GM18867 (cell line): ENCODE data around the gene H1-8.

Experiments
- ATAC-seq: cut with Tn5 transposase; IDR thresholded peaks from one replicate; pipeline ENCODE4 v1.9.1; 2021; ENCODE audit warnings: mild to moderate bottlenecking, moderate library complexity; ENCODE audit not compliant: unreplicated experiment

Gene H1-8

GRCh38 chr3:129555153-129555550, 12.2 kb downstream of the H1-8 start:
- ATAC-seq = no peak

GRCh38 chr3:129555616-129556357, 12.8 kb downstream of the H1-8 start:
- ATAC-seq = no peak

DNA sequence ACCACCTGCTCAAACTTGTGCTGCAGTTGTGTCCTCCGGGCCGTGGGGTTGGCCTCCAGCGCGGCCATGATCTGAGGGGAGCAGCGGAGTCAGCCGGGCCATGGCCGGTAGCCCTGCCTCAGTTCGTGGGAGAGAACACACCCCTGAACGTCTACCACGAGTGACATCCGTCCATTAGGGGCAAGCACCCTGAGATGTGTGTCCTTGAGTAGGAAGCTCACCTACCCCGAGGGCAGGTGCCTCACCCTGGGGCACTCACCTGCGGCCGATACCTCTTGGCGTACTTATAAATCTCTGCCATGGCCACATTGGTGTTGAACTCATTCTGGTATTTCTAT, 13.4 kb downstream of the H1-8 start:
- no peak for ATAC-seq

DNA sequence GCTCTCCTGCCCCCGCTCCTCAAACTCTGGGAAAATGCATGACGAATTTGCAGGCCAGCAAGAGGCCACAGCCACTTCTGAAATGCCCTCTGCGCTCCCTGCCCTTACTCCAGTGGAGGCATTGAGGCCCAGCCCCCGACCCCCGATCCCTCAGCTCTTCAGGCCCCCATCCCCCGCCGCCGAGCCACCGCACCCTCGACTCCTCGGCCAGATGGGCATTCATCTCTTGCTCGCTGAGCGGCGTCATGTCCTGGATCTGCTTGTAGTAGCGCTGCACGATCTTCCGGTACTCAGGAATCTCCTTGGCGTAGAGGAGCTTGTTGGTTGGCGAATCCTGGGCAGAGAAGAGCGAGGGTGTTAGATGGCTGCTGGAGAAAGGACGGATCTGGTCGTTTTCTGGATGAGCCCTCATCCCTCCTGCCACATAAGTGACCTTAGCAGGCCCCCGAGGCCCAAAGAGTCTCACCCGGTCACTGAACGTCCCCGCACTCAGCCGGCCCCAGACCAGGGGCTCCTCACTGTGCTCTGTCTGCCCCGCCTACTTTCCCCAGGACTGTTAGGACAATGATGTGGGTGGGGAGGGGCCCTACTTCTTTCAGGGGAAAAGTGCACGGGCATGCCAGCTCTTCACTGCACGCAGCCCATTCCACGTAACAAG, 14.0 kb downstream of the H1-8 start:
- no peak for ATAC-seq

DNA sequence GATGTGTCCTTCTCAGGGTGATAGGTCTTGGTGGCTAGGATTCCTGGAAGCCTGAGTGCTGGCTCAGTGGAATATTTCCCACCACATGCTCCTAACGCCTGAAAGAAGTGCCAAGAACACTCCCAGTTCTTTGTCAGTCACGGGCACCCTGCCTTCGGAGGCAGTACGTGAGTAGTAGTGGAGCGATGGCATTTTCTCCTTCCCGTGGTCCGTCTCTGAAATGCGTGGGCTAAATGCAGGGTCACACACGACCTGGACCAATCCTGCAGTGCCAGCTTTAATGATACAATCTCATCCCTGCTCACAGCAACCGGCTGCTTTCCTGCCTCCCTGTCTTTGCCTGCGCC, 14.5 kb downstream of the H1-8 start:
- no peak for ATAC-seq

DNA sequence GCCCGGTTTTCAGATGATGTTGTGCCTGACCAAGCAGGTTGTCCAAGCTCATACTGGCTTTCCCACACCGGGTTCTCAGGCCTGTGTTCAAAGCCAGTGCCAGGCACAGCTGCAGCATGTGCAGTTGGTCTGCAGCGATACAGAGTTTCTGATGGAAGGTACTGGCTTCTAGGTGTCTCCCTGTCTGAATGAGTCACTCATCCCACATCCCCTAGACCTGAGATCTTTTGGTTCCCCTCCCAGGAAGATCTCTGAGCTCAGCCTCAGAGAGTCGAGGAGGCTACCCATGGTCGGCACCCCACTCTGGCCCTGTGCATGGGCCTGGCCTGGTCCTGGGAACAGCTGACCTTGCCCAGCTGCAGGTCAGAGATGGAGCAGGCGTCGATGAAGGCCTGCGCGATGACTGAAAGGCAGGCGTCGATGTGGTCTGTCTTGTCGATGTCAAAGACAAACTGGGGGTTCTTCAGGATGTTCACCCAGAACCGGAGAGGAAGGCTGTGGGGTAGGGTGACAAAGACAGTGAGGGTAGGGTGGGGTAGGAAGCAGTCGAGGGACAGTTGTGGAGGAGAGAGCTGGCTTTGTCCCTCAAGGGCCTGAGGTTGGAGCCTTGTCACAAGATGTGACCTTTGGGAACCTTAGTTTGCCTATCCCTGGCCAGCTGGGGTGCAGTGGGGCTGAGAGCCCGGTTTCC, 15.3 kb downstream of the H1-8 start:
- no peak for ATAC-seq

DNA sequence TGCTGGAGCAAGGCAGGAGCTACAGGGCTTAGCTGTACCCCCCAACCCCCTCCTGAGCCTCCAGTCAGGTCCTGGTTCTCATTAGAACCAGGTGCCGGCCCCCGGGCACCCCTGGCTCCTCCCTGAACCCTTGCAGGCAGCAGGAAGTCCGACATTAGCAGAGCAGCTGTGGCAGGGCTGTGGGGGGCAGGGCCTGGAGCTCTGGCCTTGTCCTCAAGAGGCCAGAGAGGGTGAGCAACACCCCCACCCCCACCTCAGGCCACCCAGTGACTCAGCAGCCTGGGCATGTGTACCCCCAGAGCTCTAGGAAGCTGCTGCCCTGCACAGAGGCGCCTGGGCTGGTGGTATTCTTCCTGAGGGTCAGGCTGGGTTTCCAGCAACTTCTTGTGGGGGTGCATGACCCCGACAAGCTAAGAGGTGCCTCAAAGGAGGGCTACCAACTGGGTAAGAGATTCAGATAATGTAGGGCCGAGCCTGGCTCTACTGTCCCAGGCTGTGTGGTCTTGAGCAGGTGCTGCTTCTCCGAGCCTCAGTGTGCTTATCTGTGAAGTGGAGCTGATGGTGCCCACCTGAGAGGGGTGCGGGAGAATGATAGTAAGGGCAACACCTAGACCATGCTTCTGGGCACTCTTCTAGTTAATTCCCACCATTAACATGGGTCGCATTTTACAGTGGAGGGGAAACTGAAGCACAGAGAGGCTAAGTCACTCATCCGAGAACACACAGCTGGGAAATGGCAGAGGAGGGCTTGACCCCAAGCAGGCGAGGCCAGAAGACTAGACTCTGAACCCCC, 16.0 kb downstream of the H1-8 start:
- ATAC-seq = no peak

DNA sequence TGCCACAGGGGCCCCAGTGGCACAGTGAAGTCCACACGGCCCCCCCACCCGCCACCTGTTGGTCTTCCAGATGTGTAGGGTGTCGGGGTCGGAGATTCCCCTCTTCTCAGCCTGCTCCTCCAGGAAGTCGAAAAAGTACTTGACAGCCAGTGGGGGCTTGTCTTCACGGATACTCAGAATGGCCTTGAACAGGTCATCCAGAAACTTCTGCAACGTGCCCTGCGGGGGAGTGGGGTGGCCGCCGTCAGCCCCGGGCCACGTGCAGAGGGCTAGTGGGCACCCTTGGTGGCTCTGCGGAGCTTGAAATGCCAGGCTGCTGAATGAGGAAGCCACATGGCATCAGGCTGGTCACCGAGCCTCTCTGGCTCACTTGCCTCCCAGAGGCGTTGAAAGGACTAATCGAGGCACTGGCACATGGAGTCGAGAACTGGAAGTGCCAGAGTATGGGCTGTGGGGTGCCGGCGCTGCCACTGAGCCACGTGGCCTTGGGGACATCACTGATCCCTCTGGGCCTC, 16.6 kb downstream of the H1-8 start:
- no peak for ATAC-seq

- ATAC-seq = no peak
Measured at GRCh38 chr3:129560269-129560787, 17.4 kb downstream of the H1-8 start.

- no peak for ATAC-seq
Measured at GRCh38 chr3:129560911-129561594, 18.1 kb downstream of the H1-8 start.

DNA sequence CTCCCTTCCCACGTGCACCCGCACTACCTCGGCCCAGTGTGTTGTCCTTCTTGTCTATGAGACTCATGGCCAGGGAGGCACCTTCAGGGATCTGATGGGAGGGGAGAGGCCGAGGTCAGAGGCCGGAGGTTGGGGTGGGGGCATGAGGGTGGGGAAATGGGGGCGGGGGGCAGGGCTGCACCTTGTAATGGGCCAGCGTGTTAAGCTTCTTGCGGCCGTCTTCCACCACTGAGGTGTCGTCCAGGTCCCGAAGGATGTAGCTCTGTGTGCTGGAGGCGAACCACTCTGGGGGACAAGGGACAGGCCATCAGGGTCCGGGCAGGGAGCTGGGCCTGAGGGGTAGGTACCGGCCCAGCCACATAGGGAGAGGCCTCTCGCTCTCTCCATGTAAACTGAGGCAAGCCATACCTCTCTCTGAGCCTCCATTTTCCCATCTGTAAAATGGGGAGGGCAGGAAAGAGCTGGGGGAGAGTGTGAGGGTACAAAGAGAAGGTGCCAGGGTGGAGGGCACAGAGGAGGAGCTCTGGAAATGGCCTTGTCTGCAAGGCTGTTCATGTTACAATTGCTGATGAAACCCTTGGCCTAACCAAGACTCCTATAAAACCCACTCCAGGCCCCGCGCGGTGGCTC, 18.8 kb downstream of the H1-8 start:
- no peak for ATAC-seq

- ATAC-seq = no peak
Measured at GRCh38 chr3:129562803-129563202, 19.8 kb downstream of the H1-8 start.

DNA sequence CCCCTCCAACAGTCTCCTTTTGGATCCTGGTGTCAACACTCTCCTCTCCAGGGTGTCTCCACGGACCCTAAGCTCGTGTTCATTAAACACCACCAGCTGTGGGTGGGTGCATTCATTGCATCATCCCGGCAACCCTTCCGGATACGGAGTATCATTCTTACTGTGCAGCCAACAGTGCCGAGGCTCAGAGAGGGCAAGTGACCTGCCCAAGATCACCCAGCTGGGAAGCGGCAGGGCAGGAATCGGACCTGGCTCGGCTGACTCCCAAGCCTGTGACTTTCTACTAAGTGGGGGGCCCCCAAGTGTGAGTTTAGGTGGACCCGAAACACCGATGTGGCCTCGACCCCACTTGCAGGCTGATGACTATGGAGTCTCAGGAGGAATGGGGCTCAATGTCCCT, 20.4 kb downstream of the H1-8 start:
- no peak for ATAC-seq

DNA sequence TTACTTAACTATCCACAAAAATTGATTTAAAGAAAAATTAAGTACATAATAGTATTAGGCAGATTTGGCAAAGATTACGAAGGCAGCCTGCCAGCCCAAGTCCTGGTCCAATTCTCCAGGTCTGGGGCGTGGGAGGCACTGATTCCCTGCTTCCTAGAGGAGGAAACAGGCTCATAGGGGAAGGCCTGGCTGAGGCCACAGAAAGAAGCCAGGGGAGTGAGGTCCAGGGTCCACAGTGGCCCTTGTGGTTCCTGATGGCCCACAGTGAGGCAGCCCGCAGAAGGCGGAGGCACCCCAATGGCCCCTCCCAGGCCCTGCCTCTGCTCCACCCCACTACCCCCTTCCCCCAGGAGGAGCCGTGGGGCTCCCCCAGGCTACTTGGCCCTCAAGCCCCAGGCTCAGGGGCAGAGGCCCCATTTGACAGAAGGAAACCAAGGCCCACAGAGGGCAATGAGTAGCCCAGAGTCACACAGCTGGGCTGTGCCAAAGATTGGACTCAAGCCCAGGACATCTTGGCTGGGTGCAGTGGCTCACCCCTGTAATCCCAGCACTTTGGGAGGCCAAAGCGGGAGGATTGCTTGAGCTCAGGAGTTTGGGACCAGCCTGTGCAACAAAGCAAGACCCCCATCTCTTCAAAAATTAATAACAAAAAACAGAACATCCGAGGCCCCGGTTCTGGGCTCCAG, 21.0 kb downstream of the H1-8 start:
- no peak for ATAC-seq

DNA sequence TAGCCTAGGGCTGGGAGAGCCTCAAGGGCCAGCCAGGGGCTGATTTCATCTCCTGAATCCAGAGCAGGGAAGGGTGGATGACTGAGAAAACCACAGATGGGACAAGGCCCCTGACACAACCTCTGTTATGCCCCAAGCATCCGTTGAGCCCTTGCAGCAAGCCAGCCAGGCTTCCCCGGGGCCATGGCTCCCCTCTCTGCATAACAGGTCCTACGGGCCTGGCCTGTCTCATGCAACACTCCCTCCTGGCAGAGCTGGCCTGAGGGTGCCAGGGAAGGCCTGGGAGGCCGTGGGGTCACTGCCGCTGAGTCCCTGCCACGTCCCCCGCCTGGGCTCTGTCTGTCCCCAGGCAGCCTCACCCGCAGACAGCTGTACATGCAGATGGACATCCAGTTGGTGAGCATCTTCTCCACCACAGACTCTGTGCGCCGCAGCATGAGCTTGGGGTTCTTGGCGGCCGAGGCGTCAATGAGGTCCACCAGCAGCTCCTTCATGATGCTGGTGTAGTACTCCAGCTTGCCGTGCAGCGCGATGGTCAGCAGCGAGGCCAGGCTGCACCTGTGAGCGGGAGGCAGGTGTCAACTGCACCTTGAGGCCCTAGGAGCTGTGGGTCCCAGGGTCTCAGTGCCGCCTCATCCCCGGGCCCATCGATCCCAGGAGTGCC, 22.1 kb downstream of the H1-8 start:
- ATAC-seq = no peak

- no peak for ATAC-seq
Measured at GRCh38 chr3:129565902-129566301, 22.9 kb downstream of the H1-8 start.

- ATAC-seq = no peak
Measured at GRCh38 chr3:129567176-129567705, 24.3 kb downstream of the H1-8 start.

GRCh38 chr3:129567939-129568338, 25.0 kb downstream of the H1-8 start:
- no peak for ATAC-seq

DNA sequence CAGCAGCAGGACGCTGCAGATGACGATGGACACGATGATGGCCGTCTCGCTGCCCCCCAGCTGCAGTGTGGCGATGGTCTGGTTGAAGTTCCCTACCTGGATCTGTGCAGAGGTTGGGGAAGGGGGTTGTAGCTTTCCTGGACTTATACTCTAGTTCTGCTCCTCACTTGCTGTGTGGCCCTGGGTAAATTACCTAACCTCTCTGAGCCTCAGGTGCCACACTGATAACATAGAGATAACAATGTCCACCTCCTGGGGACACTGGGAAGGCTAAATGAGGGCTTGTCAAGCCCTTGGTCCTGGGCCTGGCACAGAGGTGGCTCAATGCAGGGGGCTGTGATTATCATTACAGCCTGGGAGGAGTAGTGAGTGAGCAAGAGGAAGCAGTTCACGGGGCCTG, 26.9 kb downstream of the H1-8 start:
- ATAC-seq = no peak
